Caco-2 (cell line): ENCODE results near the gene DGKG. TPM values are rescaled to one million over a fixed set of nuclear protein-coding genes. Genes with fewer than 3 reads are reported as not detected.

ENCODE experiments used
- BruUV-seq: library from RNA; stranded (reverse); fragments of 400-500 nt; replicated peaks from 2 replicates; lab custom pipeline; 2021; lab: Mats Ljungman, UMichigan
- CTCF ChIA-PET: fragments of 300-600 bp; sonication (Branson Sonifier 250); formaldehyde crosslinking; loops from one replicate; lab custom pipeline; 2022; ENCODE audit warnings: antibody characterized with exemption; lab: Charles Lee
- POLR2A ChIA-PET: fragments of 300-600 bp; sonication (Branson Sonifier 250); formaldehyde crosslinking; loops from one replicate; lab custom pipeline; 2022; ENCODE audit warnings: antibody characterized with exemption; lab: Charles Lee
- DNase-seq, 2 experiments: peaks; one replicate each; pipeline versions ENCODE4 v3.0.0 to v3.0.0-alpha.2; 2020 to 2022
- H3K27me3 ChIP-seq: replicated peaks from 2 replicates; pipeline ENCODE4 v1.6.0; 2011; ENCODE audit warnings: low read length; ENCODE audit not compliant: control insufficient read depth, insufficient read depth
- H3K36me3 ChIP-seq: 2 replicates; pipeline ENCODE4 v1.5.1; 2011; ENCODE audit warnings: low read length; ENCODE audit not compliant: control insufficient read depth, insufficient read depth
- H3K4me1 ChIP-seq: fragments of 250-450 bp; sonication (Bioruptor Pico); 2 replicates; pipeline ENCODE4 v1.5.1; 2020; ENCODE audit warnings: mild to moderate bottlenecking
- H3K4me3 ChIP-seq: 2 replicates; pipeline ENCODE4 v1.5.1; 2011; ENCODE audit warnings: low read depth, mild to moderate bottlenecking, control low read depth, low read length
- H3K9me3 ChIP-seq: fragments of 250-450 bp; sonication (Bioruptor Pico); 2 replicates; pipeline ENCODE4 v1.5.1; 2020; ENCODE audit warnings: mild to moderate bottlenecking, moderate library complexity
- H3K27ac Mint-ChIP-seq: one replicate; pipeline ENCODE4 v1.8.0; 2022; ENCODE audit warnings: mixed read lengths; ENCODE audit not compliant: unreplicated experiment
- H3K27me3 Mint-ChIP-seq: one replicate; pipeline ENCODE4 v1.8.0; 2022; ENCODE audit warnings: mixed read lengths; ENCODE audit not compliant: insufficient read depth, unreplicated experiment
- H3K36me3 Mint-ChIP-seq: one replicate; pipeline ENCODE4 v1.8.0; 2022; ENCODE audit warnings: mild to moderate bottlenecking, mixed read lengths; ENCODE audit not compliant: insufficient read depth, unreplicated experiment
- H3K4me1 Mint-ChIP-seq: one replicate; pipeline ENCODE4 v1.8.0; 2022; ENCODE audit warnings: low read depth, mixed read lengths; ENCODE audit not compliant: unreplicated experiment
- H3K4me3 Mint-ChIP-seq: one replicate; pipeline ENCODE4 v1.8.0; 2022; ENCODE audit warnings: mild to moderate bottlenecking, moderate library complexity, mixed read lengths; ENCODE audit not compliant: unreplicated experiment
- H3K9me3 Mint-ChIP-seq: one replicate; pipeline ENCODE4 v1.8.0; 2022; ENCODE audit warnings: mixed read lengths; ENCODE audit not compliant: unreplicated experiment
- CTCF ChIP-seq, 2 experiments: fragments of 200-600 bp in 1 of 2; IDR thresholded peaks; 1 replicate in 1 of 2; 2 replicates in 1 of 2; pipeline versions ENCODE4 v1.5.1 to v1.8.0; 2011 to 2022; ENCODE audit warnings: antibody characterized with exemption in 1 of 2, control low read depth in 1 of 2, inconsistent platforms in 1 of 2, low read depth in 1 of 2, low read length in 1 of 2, mild to moderate bottlenecking in 1 of 2, moderate library complexity in 1 of 2; ENCODE audit not compliant: insufficient read depth in 1 of 2, severe bottlenecking in 1 of 2, unreplicated experiment in 1 of 2
- intact Hi-C: fragments of 100-400 bp; cut with micrococcal nuclease; formaldehyde crosslinking; loops from one replicate; pipeline ENCODE4 v1.10.0; 2022; ENCODE audit not compliant: unreplicated experiment
- total RNA-seq: library from RNA; stranded (reverse); gene quantifications from 2 replicates; pipeline ENCODE4 v1.2.3, GENCODE V29; 2022

The DGKG gene
- total RNA-seq, 1 experiment from 2014 or later = 0.32 TPM

- Histone ChIP-seq H3K9me3 (no peaks in the 10 kb centered on the region), H3K4me1 (peaks cover 8% of the 10 kb centered on the region), H3K4me3 (no peak overlapping the region), H3K36me3 (no peaks in the 10 kb centered on the region), H3K27me3 (no peaks in the 10 kb centered on the region)
- DNase-seq = no peak
- POLR2A ChIA-PET = no interaction called here
- no peak for TF ChIP-seq CTCF (IDR thresholded peaks at IDR 0.05; ENCODE audit: insufficient read depth in 1 of 2, low read depth in 1 of 2, low read length in 1 of 2, severe bottlenecking in 1 of 2, unreplicated experiment in 1 of 2)
- BruUV-seq = no TSS peak
- no peak overlapping the region for H3K4me3 Mint-ChIP-seq
- H3K36me3 Mint-ChIP-seq = no peaks in the 10 kb centered on the region
- no peak overlapping the region for H3K27ac Mint-ChIP-seq
- intact Hi-C loops = no loop called here
- no peaks in the 10 kb centered on the region for H3K27me3 Mint-ChIP-seq
- CTCF ChIA-PET = no interaction called here
- H3K4me1 Mint-ChIP-seq = peaks cover 28% of the 10 kb centered on the region
- H3K9me3 Mint-ChIP-seq = no peaks in the 10 kb centered on the region
Measured at GRCh38 chr3:186170516-186170915, 191.5 kb downstream of the DGKG start.

GRCh38 chr3:186169379-186169778 is 192.7 kb downstream of the DGKG start:
- DNase-seq = no peak
- ChIA-PET CTCF (no interaction called here), POLR2A (no interaction called here)
- BruUV-seq = no TSS peak
- H3K9me3 ChIP-seq = no peaks in the 10 kb centered on the region
- no peak overlapping the region for H3K4me3 ChIP-seq
- Mint-ChIP-seq H3K36me3 (no peaks in the 10 kb centered on the region), H3K4me3 (no peak overlapping the region), H3K27ac (no peak overlapping the region), H3K4me1 (peaks cover 19% of the 10 kb centered on the region), H3K27me3 (no peaks in the 10 kb centered on the region), H3K9me3 (no peaks in the 10 kb centered on the region)
- no peaks in the 10 kb centered on the region; the same call in 1 of the 2 replicates for H3K4me1 ChIP-seq
- TF ChIP-seq CTCF (IDR thresholded peaks at IDR 0.05; ENCODE audit: insufficient read depth in 1 of 2, low read depth in 1 of 2, low read length in 1 of 2, severe bottlenecking in 1 of 2, unreplicated experiment in 1 of 2) = no peak
- H3K36me3 ChIP-seq = no peaks in the 10 kb centered on the region
- H3K27me3 ChIP-seq = no peaks in the 10 kb centered on the region
- intact Hi-C loops = no loop called here

- no peak for TF ChIP-seq CTCF (IDR thresholded peaks at IDR 0.05; ENCODE audit: insufficient read depth in 1 of 2, low read depth in 1 of 2, low read length in 1 of 2, severe bottlenecking in 1 of 2, unreplicated experiment in 1 of 2)
- Histone ChIP-seq H3K4me1 (no peaks in the 10 kb centered on the region; the same call in 1 of the 2 replicates), H3K4me3 (no peak overlapping the region), H3K36me3 (no peaks in the 10 kb centered on the region), H3K27me3 (no peaks in the 10 kb centered on the region), H3K9me3 (no peaks in the 10 kb centered on the region)
- H3K9me3 Mint-ChIP-seq = no peaks in the 10 kb centered on the region
- DNase-seq = no peak
- intact Hi-C loops = no loop called here
- ChIA-PET CTCF (no interaction called here), POLR2A (no interaction called here)
- H3K36me3 Mint-ChIP-seq = no peaks in the 10 kb centered on the region
- H3K27ac Mint-ChIP-seq = no peak overlapping the region
- no peak overlapping the region for H3K4me3 Mint-ChIP-seq
- no TSS peak for BruUV-seq
- no peaks in the 10 kb centered on the region for H3K27me3 Mint-ChIP-seq
- H3K4me1 Mint-ChIP-seq = peaks cover 15% of the 10 kb centered on the region
Measured at GRCh38 chr3:186168976-186169375, 193.1 kb downstream of the DGKG start.
